HG02973 (cell line): ENCODE results near the gene FGF5.
"Not testable (repeated sequence)": the region's sequence is repeated elsewhere in the genome, so short reads cannot be mapped to it uniquely, and the experiment has no call there.

ENCODE experiments used
- ATAC-seq: cut with Tn5 transposase; IDR thresholded peaks from one replicate; pipeline ENCODE4 v1.9.1; 2021; ENCODE audit warnings: moderate library complexity; ENCODE audit not compliant: unreplicated experiment

The FGF5 gene

GRCh38 chr4:80294206-80294605 is 27.7 kb downstream of the FGF5 start:
- no peak for ATAC-seq

- ATAC-seq: no peak
Observed at GRCh38 chr4:80295336-80295735, 28.9 kb downstream of the FGF5 start.

- no peak for ATAC-seq
Observed at GRCh38 chr4:80295826-80296225, 29.4 kb downstream of the FGF5 start.

GRCh38 chr4:80301884-80302283 is 35.4 kb downstream of the FGF5 start:
- no peak for ATAC-seq

- no peak for ATAC-seq
Observed at GRCh38 chr4:80302616-80303223, 36.3 kb downstream of the FGF5 start.

GRCh38 chr4:80305466-80305865 is 39.0 kb downstream of the FGF5 start:
- no peak for ATAC-seq

- no peak for ATAC-seq
Observed at GRCh38 chr4:80306260-80306659, 39.8 kb downstream of the FGF5 start.

GRCh38 chr4:80307183-80307735 is 40.8 kb downstream of the FGF5 start:
- ATAC-seq: no peak

- ATAC-seq: no peak
Observed at GRCh38 chr4:80307774-80308465, 41.5 kb downstream of the FGF5 start.

GRCh38 chr4:80308466-80308822 is 42.0 kb downstream of the FGF5 start:
- ATAC-seq: no peak

- no peak for ATAC-seq
Observed at GRCh38 chr4:80309294-80310004, 43.0 kb downstream of the FGF5 start.

- ATAC-seq: no peak
Observed at GRCh38 chr4:80311130-80311529, 44.7 kb downstream of the FGF5 start.

GRCh38 chr4:80312124-80312523 is 45.7 kb downstream of the FGF5 start:
- no peak for ATAC-seq

GRCh38 chr4:80313627-80314026 is 47.2 kb downstream of the FGF5 start:
- ATAC-seq: no peak

- not testable (repeated sequence) for ATAC-seq
Observed at GRCh38 chr4:80315848-80316247, 49.4 kb downstream of the FGF5 start.

- no peak for ATAC-seq
Observed at GRCh38 chr4:80321341-80321740, 54.9 kb downstream of the FGF5 start.

GRCh38 chr4:80321776-80322175 is 55.3 kb downstream of the FGF5 start:
- no peak for ATAC-seq

GRCh38 chr4:80322716-80323115 is 56.3 kb downstream of the FGF5 start:
- ATAC-seq: no peak

GRCh38 chr4:80324171-80324570 is 57.7 kb downstream of the FGF5 start:
- no peak for ATAC-seq

GRCh38 chr4:80331693-80332092 is 65.2 kb downstream of the FGF5 start:
- no peak for ATAC-seq

GRCh38 chr4:80333121-80333520 is 66.7 kb downstream of the FGF5 start:
- no peak for ATAC-seq

GRCh38 chr4:80334568-80334967 is 68.1 kb downstream of the FGF5 start:
- no peak for ATAC-seq
